Muscle layer of duodenum (tissue), 2 donors: Measurements from ENCODE around the gene ZBTB20.

ENCODE experiments used
- H3K27ac ChIP-seq: one replicate; pipeline ENCODE4 v1.7.0; 2013; ENCODE audit warnings: mild to moderate bottlenecking, low read length
- H3K27me3 ChIP-seq: one replicate; pipeline ENCODE4 v1.7.0; 2013; ENCODE audit warnings: low read depth, mild to moderate bottlenecking, control low read depth, low read length
- H3K36me3 ChIP-seq, 2 donors: one replicate each; pipeline ENCODE4 v1.7.0; 2013; ENCODE audit warnings: low read length in 2 of 2, control low read depth in 1 of 2, mild to moderate bottlenecking in 1 of 2; ENCODE audit not compliant: insufficient read depth in 2 of 2, control insufficient read depth in 1 of 2
- H3K4me1 ChIP-seq, 2 donors: one replicate each; pipeline ENCODE4 v1.7.0; 2013; ENCODE audit warnings: low read length in 2 of 2, mild to moderate bottlenecking in 2 of 2, control low read depth in 1 of 2, moderate library complexity in 1 of 2; ENCODE audit not compliant: insufficient read depth in 2 of 2, control insufficient read depth in 1 of 2
- H3K4me3 ChIP-seq, 2 donors: one replicate each; pipeline ENCODE4 v1.7.0; 2013; ENCODE audit warnings: low read length in 2 of 2, low read depth in 1 of 2, mild to moderate bottlenecking in 1 of 2
- H3K9me3 ChIP-seq, 2 donors: one replicate each; pipeline ENCODE4 v1.7.0; 2013; ENCODE audit warnings: low read length in 2 of 2, control low read depth in 1 of 2, mild to moderate bottlenecking in 1 of 2; ENCODE audit not compliant: control insufficient read depth in 1 of 2
- donor health status: healthy.

ZBTB20 gene

DNA sequence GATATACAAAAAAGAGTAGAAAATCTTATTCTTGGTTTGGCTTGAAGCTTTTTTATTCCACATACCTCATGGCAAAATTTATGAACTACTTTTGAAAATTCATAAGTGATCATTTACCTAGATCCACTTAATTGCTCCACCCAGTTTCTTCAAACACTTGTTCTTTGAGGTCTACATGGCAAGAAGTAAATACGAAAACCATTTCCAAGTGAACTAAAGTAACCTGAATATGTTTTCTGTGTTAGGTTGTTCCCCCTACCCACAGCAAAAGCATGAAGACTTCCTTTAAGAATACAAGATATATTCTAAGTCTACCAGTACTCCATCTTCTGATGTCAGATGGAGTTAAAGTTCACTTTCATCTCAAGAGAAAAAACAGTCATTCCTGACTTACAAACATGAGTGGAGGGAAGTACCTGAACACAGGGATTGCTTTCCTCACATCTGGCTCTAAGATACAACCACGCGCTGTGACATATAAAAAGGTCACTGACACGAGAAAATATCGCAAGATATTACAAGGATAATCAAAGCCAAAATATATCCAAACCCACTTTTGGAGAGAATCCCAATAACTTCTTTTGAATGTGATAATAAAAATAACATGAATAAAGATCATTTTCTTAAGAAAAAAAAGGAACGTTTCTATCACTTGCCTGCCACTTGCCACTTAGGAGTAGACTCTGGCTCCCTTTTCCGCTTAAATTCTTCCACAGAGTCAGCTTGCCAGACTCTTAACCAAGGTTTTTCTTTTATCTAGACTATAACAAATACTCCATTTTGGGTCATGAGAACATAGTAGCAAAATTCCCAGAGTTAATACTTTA lies 428.8 kb downstream of the ZBTB20 start:
- Histone ChIP-seq H3K27me3 (no peaks in the 10 kb centered on the region), H3K36me3 (no peaks in the 10 kb centered on the region), H3K27ac (no peak overlapping the region), H3K9me3 (no peaks in the 10 kb centered on the region), H3K4me1 (no peaks in the 10 kb centered on the region), H3K4me3 (no peak overlapping the region)

DNA sequence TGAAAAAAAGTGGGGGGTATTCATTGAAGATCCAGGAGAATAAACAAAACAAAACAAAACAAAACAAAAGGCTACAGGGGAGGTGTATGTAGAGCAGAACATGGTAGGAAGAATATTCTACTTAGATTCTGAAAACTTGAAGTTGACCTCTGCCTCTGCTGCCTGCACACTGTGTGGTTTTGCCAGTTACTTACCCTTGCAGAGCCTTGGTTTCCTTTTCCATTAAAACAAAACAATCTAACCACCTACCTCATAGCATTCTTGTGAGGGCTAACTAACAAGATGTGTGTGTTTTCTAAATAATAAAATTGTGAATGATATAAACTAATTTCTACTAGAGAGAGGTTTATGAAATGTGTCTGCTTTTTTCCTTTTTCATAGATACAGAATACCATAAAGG lies 430.2 kb downstream of the ZBTB20 start:
- Histone ChIP-seq H3K4me1 (no peaks in the 10 kb centered on the region), H3K27me3 (no peaks in the 10 kb centered on the region), H3K9me3 (no peaks in the 10 kb centered on the region), H3K36me3 (no peaks in the 10 kb centered on the region), H3K27ac (no peak overlapping the region), H3K4me3 (no peak overlapping the region)

DNA sequence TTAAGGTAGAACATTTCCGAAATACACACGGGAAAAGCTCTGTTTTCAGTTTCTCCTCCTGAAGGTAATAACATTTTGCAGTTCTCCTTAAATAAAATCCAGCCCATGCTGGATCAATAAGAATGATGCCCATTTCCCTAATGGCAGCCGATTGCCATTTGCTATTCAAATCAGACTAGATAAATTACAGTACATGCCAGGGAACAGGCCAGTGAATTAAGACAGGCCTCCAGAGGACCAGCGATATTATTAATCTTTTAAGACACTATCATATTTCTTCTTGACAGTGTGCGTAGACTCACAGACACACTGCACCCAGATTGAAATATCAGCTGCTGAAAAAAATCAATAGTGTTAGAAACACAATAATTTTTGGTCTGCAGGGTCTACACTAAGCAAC lies 431.0 kb downstream of the ZBTB20 start:
- H3K4me1 ChIP-seq, result no peaks in the 10 kb centered on the region
- no peaks in the 10 kb centered on the region for H3K36me3 ChIP-seq
- H3K27me3 ChIP-seq, result no peaks in the 10 kb centered on the region
- H3K9me3 ChIP-seq, result no peaks in the 10 kb centered on the region
- H3K27ac ChIP-seq, result no peak overlapping the region
- H3K4me3 ChIP-seq, result no peak overlapping the region

DNA sequence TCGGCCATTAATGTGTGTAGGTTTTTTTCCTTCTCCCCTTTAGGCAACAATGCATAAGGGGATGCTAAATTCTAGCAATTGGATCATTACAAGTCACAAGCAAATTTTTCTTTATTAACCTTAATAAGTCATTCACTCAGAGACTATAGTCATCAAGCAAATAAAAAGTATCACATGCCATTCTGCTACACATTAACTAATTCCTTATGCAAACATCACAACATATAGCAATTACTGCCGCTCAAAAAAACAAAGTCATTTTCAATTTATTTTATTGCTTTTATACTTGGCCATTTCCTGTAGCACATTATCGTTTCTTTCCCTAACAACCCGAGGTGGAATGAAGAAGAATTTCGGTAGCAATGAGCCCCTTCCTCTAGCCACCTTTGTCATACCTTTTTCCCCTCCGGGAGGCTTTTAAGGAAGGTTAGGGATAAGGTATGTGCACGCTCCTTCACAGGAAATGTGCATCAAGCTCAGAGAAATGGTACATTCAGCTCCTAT lies 432.1 kb downstream of the ZBTB20 start:
- Histone ChIP-seq H3K27ac (peak overlapping the region; percentile 3), H3K27me3 (no peaks in the 10 kb centered on the region), H3K4me3 (no peak overlapping the region), H3K9me3 (no peaks in the 10 kb centered on the region), H3K4me1 (no peaks in the 10 kb centered on the region), H3K36me3 (no peaks in the 10 kb centered on the region)

DNA sequence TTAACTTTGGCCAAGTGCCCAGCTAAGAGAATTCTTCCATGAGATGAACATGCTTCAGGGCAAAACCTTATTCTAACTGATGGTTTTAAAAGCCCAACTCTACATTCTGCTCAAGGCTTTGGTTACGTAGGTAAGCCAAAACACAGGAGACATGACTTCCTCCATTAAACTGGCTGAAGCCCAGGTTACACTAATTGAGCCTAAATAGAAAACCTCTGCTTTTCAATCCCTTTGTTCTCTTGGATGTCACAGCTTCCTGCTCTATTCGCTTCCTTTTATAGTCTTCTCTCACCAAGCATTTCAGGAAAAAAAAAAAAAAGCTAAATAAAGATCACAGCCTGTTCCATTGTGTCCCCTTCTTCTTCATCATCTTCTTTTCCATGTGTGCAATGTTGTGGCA lies 432.9 kb downstream of the ZBTB20 start:
- Histone ChIP-seq H3K4me1 (no peaks in the 10 kb centered on the region), H3K9me3 (no peaks in the 10 kb centered on the region), H3K27ac (no peak overlapping the region), H3K36me3 (no peaks in the 10 kb centered on the region), H3K27me3 (no peaks in the 10 kb centered on the region), H3K4me3 (no peak overlapping the region)

DNA sequence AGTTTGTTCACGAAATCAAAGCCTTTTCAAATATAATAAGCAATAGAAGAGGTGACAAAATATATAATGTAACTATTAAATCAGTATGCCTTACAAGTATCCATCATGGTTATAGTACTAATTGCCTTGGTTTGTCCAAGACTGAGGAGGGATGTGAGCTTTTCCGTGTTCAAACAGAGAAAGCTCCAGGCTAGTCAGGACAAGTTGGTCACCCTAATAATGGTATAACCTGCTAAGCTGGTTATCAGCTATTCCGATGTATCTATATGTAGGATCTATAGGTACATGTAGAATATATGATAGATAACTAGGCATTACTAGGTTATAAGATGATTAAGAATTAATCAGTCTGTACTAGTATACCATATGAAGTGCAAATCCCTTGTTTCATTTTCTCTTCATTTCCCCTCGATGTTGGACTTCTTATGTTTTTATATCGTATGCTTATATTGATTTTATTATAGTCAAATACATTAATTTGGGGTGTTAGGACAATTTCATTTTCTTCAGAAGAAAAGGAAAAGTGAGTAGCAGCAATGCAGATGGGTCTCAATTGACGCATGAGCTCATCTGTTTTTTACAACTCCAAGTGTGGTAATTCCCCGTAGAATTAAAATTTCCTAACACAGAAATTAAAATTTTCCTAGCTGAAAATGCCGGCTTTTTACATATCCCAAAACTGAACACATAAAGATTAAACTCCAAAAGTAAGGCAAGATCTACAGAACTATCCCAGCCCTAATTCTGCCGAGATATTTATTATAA lies 434.2 kb downstream of the ZBTB20 start:
- H3K4me1 ChIP-seq, result no peaks in the 10 kb centered on the region
- no peaks in the 10 kb centered on the region for H3K36me3 ChIP-seq
- H3K27me3 ChIP-seq, result no peaks in the 10 kb centered on the region
- no peak overlapping the region for H3K4me3 ChIP-seq
- H3K9me3 ChIP-seq, result no peaks in the 10 kb centered on the region
- H3K27ac ChIP-seq, result no peak overlapping the region

DNA sequence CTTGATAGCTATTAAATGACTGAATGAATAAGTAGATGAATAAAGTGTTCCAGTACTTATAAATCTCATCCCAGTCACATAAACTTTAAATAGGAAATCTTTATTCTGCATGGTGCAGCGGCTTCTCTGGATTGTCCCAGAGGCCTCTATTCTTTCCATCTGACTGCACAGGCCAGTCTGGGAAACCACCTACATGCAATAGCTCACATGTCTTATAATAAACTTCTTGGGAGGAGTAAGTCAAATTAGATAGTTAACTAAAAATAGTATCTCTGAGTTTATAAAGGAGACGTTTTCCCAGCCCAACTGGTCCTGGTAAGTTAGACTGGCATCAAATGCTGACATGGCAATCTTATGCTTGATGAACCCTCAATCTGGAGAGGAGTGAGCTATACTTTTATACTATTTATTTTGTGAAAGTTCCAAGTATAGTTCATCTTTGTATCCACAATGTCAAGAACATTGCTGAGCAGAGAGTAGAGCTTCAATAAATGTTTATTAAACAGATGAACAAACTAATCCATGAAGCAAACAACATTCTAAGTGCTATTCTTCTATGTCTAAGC lies 435.7 kb downstream of the ZBTB20 start:
- Histone ChIP-seq H3K9me3 (no peaks in the 10 kb centered on the region), H3K27me3 (no peaks in the 10 kb centered on the region), H3K4me1 (no peaks in the 10 kb centered on the region), H3K36me3 (no peaks in the 10 kb centered on the region), H3K27ac (no peak overlapping the region), H3K4me3 (no peak overlapping the region)

DNA sequence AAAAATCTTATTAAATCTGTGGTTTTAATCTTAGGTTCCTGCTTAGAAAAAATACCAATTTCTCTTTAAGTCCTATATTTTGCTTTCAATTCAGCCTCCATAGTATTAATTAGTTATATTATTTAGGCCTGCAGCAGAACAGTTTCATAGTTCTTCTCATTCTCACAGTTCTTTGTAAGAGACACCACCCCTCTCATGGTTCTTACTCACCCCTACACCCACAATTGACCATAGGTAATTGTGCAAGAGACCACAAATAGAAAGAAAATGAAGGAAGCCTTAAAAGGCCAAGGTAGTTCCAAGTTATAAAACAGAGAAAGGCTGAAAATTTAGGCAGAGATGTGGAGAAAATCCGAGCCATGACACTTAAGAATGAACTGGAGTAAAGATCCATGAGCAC lies 438.0 kb downstream of the ZBTB20 start:
- Histone ChIP-seq H3K4me1 (no peaks in the 10 kb centered on the region), H3K27me3 (no peaks in the 10 kb centered on the region), H3K36me3 (no peaks in the 10 kb centered on the region), H3K27ac (no peak overlapping the region), H3K4me3 (no peak overlapping the region), H3K9me3 (no peaks in the 10 kb centered on the region)

DNA sequence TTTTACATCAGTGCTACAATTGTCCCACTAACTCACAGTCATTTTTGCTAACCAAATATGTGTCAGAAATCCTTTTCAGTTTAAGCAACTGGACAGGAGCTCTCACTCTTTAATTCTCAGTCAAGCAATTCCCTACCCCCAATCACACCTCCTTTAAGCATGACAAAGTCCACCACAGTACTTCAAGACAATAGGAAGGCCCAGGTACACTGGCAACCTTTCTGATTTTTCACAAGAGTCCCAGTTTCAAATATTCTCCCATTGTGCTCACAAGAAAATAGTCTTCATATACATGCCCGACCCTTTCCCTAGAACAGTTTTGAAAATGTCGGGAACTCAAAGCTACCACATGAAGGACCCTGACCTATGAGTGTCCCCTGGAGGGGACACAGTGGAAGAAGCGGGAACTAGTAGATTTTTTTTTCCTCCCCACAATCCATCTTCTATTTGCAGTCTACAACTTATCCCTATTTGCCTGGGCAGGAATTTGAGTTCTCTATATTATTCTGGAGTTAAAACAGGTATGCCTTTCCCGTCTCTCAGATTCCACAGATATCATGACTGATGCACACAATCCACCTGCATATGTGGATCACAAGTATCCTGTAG lies 439.7 kb downstream of the ZBTB20 start:
- Histone ChIP-seq H3K4me1 (no peaks in the 10 kb centered on the region), H3K27ac (no peak overlapping the region), H3K36me3 (no peaks in the 10 kb centered on the region)

DNA sequence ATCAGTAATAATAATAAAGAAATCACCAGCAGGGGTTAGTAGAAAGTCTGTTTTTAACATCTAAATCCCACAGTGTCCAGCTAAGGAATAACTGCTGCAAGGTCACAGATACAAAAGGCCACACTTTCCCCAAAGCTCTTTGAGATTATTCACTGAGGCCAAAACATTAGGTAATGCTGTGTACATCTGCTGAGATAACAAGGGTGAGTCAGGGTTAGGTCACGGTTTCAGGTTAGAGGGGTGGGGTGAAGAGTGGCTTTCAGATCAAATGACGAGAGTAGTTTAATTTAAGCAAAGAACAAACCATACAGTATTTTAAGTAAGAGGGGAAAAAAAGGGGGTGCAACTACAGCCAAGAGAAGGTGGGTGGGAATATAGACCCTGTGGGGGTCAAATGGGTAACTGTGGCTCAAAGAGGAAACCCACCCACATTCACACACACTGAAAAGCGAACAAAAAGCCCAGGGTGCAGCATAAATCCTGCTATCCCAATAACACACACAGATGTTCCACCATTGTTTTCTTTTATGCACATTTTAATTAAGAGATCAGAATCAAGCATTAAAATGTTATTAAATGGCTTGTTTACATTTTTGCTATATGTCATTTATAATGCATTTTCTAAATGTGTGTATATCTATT lies 440.4 kb downstream of the ZBTB20 start:
- Histone ChIP-seq H3K4me3 (no peak overlapping the region), H3K27me3 (no peaks in the 10 kb centered on the region), H3K4me1 (no peaks in the 10 kb centered on the region), H3K36me3 (no peaks in the 10 kb centered on the region), H3K27ac (no peak overlapping the region), H3K9me3 (no peaks in the 10 kb centered on the region)

More for the DNA sequence above, 439.7 kb downstream of the ZBTB20 start:
- Histone ChIP-seq H3K4me3 (no peak overlapping the region), H3K9me3 (no peaks in the 10 kb centered on the region), H3K27me3 (no peaks in the 10 kb centered on the region)
